HG03378 (cell line): ENCODE data around the gene GPR139.

Source experiments
- ATAC-seq: cut with Tn5 transposase; IDR thresholded peaks from one replicate; pipeline ENCODE4 v1.9.1; 2021; ENCODE audit warnings: mild to moderate bottlenecking, moderate library complexity; ENCODE audit not compliant: unreplicated experiment

Gene GPR139

DNA sequence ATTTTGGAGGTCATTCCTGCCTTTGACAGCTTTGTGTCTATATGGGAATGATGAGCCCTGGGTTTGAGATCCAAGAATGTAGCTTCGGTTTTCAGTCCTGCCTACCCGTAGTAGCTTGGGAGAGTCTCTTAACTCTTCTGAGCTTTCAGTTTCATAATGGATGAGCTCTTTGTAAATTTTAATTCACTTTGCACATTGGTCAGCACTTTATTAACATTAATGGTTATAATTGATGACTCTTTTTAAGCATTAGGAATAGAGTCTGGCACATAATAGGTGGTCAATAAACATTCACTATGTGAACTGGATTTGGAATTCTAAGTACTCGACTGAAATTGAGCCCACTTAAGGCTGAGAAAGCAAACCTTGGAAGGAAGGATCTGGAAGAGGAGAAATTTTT lies 17.3 kb downstream of the GPR139 start:
- no peak for ATAC-seq

DNA sequence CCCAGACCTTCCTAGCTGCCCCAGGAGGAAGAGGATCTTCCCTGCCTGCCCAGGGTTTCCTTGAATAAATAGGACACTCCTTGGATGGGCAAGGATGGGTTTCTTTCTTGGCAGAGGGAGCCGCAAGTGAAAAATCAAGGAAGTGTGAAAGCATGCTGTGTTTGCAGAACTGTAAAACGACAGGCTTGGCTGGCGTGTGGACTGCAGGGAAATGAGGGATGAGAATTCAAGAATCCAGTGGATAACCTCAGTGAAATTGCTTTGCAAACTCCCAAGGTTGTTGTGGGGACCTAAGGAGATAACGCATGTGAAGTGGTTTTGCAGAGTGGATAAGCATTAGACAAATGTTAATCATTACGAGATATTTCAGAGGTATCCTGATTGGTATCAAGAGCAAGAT lies 20.4 kb downstream of the GPR139 start:
- no peak for ATAC-seq

DNA sequence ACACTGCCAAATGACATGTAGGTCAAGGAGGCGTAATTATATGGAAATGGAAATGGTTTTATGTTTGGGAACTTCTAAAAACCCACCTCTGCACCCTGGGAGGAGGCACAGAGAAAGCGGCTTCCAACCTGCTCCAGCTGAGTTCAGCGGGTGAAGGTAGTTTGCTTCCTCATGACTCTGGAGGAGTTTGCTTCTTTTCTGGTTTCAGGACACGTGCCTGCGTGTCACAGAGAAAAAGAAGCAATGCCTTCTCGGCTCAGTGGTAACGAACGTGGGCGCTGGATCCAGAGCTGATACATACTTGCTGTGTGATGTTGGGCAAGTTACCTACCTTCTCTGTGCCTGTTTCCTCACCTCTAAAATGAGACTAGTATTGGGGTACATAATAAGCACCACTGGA lies 22.1 kb downstream of the GPR139 start:
- ATAC-seq, result no peak

DNA sequence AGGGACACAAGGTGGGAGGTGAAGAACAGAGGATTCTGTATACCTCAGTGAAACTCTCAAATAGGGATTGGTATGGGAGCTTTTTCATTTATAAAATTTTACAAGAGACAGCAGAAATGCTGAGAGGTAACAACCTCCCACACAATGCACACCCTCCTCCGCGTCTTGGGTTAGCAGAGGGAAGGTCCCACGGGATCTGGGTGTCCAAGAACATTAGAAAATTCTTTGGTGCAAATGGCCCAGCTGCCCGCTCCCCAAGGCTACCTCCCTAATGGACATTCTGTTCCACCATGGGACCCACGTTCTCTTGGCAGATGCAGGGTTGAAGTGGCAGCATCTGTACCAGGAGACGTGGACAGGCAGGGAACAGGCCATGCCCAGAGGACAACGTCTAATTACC lies 22.5 kb downstream of the GPR139 start:
- no peak for ATAC-seq

DNA sequence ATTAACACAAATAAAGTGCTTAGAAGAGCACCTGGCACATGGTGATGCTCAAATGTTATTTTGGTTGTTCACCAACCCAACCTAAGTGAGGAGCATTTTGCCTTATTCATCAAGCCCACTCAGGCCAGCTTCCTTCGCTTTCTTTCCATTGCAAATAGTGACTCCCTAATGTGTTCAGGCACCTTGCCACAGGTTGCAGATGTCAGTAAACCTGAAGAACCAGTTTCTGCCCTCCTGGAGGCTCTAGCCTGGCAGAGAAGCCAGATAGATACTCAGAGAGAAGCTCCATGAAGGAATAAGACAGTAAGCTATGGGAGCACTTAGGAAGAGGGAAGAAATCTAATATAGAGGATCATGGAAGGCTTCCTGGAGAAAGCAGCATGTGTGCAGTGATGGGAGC lies 23.9 kb downstream of the GPR139 start:
- no peak for ATAC-seq

DNA sequence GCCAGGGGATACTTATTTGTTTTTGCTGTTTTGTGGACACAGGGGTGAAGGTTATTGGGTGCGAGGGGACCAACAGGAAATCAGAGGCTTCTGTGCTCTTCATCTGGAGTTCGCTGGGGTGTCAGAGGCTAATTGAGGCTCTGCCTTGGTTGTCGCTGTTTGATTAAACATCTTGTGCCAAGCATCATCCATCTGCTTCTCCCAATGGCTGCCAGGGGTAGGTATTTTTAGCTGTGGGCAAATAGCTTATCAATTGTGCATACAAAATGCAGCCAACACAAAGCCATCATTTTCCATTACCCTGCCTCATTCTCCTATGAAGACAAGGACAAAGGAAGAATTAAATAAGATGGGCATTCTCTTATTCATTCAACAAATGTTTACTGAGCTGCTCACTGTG lies 27.8 kb downstream of the GPR139 start:
- no peak for ATAC-seq

DNA sequence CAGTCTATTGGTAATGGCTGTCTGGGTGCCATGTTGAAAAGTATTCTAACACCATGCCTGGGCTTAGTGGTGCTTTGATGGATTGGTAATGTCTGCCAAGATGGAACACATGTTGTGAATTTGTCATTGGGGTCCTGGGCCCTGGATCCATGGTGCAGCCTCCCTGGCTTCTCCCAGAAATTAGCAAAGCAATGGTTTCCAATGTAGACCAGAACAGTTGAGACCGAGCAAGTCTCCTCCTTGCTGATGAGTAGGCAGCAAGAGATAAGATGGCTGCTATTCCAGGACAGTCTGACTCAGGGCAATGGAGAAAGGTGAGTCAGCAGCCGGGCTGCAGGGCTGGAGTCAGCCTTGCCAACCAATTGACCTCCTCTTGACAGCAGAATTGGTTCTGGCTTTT lies 30.8 kb downstream of the GPR139 start:
- ATAC-seq, result no peak

DNA sequence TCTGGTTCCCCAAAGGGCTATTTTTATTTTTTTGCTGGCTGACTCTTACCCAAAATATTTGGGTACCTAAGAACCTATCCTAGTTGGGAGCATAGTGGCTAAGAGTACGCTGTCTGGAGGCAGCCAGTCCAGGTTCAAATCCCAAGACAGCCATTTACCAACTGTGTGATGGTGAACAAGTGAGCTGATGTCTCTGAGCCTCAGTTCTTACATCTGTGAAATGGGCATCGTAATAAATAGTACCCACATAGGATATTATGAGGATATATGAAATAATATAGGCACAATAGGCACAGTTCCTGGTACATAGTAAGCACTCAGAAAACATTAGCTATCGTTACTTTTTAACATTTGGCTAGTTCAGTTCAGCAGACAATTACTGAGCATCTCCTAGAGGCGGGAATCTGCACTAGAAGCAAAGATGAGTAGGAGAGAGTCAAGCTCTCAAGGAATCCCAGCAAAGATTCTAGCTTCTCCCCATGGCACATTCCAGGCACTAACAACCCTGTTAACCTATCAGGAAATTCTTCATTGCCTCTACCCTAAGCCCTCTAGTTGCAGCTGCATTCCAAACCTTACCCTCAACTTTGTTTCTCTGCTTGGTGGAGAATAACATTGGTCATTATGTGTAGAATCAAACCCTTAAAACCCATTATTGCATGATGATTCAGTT lies 31.6 kb downstream of the GPR139 start:
- no peak for ATAC-seq

DNA sequence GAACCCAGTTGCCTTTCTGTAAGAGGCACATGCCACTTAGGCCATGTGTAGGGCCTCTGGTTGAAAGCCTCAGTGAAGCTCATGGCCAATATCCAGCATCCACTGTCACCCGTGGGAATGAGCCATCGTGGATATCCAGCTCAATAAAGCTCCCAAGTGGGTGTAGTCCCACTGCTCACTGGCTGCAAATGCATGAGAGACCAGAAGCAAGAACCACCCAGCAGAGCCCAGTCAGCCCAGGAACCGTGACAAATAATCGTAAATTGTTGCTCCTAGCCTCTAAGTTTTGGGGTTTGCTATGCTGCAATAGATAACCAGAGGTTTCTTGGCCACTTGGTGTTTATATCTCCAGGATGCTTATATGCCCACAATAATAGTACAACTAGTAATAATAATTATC lies 33.7 kb downstream of the GPR139 start:
- no peak for ATAC-seq

DNA sequence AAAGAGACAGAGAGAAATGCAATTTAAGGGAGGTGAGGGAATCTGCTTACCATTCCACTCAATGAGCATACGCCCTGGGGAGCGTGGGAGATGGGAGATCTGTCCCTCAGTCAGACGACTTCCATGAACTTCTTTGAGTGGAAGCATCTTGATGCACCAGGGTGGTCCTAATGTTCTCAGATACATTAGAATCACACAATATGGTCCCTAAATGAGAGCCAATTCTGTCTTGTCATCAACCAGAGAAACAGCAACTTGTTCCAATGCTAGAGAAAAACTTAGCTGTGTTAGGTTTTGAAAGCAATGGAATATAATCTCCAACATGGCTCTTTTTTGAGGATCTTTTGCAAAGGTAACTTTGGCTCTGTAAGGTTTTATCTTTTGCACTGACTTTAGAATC lies 44.1 kb downstream of the GPR139 start:
- no peak for ATAC-seq

DNA sequence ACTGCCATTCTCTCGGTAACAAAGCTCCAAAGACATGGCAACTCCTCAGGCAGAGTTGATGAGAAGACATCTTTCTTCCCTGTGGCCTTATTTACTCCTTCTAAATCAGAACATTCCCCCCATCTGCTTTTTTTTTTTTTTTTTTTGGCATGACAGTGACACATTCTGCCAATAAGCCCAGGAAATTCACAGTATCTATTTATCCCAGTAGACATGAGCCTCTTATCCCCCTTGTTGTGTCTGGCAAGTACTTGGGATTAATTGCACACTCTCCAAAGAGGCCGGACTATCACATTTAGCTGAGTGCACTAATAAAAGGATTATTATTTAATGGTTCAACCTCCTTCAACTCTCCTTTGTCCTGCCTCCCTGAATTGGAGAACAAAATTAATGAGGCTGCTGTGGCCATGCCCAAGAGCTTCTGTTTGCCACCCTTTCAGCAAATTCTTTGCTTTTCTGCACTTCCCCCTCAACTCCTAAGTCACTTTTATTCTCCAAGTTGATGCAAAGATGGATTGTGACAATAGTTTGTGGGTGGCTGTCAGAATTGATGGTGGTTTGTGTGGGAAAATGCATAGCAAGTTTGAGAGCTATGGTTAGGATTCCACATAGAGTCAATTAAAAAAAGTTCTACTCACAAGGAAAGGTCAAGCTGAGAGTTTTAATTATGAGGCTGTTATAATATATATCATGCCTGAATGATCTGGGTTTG lies 47.2 kb downstream of the GPR139 start:
- no peak for ATAC-seq

DNA sequence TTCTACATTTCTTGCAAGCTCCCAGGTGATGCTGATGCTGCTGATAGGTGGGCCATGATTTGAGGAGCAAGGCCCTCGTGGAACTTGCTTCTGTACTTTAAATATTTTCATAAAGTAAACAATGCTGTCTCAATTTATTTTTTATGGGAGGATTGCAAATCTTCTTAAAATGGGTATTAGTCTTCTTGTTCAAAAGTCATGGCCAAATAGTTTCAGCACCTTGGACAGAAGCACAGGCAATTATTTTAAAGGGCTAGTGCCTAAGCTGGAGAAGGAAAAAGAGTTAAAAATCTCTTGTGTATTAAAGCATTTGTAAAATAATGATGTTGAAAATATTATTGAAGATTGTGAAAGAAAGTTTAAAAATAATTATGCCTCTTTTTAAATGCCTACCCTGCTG lies 50.5 kb downstream of the GPR139 start:
- ATAC-seq, result no peak

DNA sequence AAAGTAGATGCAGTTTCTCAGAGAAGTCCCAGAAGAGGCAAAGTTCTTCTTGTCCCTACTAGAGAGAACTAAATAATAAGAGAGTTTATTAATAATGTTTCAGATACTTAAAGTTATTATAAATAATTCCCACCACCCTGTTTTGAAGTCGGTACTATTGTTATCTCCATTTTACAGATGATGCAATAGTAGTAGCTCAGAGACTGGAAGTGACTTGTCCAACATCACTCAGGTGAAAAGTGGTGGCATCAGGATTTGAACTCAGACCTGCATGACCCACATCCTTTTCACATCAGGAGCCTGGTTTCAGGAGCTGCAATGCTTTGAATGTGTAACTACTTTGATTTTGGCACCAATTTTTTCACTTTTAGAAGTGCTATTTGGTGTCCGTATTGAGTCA lies 52.7 kb downstream of the GPR139 start:
- no peak for ATAC-seq

DNA sequence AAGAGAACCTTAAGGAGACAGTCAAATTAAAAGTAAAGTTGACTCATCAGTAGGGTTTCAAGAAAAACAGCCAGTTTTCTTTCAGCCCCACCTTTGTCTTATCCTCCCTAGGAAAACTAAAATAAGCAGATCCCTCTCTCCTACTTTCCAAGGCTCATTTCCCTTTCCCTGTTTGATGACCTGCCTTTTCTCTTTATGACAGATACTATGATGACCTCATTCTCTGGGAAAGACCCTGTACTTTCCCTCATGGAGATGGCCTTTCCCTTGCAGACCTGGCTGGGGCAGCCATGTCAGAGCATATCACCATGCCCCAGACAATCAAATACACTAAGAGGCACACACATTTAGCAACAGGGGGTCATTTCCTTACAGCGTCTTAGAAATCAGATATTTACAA lies 53.6 kb downstream of the GPR139 start:
- ATAC-seq, result no peak

DNA sequence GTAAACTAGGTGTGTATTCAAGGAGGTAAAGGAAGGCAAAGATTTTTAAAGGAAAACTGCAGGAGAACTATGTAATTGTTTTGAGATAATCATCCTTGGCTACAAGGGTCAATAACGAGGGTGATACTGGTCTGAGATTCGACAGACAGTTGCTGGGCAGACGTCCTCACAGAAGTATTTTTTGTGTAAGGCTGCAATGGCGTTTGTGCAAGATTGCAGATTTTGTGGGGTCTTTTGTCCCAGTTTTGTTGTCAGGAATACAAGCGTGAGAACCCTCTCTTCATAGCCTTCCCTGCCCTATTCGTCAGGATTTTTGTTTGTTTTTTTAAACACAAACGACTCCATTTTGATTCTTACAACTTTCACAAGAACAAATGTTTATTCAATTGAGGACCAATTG lies 57.5 kb downstream of the GPR139 start:
- no peak for ATAC-seq

DNA sequence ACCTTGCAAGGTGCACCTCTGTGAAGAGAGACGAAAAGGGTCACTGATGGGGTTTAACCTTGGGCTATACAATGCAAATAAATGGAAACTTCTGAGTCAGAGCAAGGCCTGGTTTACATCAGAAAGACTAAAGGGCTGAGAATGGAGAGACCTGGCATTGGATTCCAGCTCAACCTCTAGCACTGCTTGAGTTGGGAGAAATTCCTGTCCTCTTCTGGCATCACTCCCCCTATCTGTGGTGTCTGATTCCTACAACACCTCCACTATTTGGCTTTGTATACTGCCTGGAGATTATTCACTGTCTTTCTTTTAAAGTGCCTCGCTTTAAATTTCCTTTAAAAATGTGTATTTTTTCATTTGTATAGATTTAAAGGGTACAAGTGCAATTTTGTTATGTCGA lies 68.8 kb downstream of the GPR139 start:
- ATAC-seq, result no peak

DNA sequence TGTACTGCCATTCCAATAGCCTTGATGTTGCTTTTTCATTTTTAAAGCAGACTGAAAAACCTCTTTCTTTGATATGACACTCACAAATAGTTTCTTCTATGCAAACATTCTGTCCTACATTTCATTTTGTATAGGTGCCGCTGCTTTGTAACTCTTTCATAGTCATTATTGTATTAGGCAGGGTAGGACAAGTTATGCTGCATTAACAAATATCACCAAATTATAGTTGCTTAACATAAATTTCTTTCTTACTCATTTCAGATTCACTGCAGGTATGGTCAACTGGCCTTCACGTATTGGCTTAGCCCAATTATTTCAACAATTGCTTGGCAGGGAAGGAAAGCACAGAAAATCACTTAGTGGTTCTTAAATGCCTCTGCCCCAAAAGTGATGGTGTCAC lies 70.8 kb downstream of the GPR139 start:
- ATAC-seq, result no peak

DNA sequence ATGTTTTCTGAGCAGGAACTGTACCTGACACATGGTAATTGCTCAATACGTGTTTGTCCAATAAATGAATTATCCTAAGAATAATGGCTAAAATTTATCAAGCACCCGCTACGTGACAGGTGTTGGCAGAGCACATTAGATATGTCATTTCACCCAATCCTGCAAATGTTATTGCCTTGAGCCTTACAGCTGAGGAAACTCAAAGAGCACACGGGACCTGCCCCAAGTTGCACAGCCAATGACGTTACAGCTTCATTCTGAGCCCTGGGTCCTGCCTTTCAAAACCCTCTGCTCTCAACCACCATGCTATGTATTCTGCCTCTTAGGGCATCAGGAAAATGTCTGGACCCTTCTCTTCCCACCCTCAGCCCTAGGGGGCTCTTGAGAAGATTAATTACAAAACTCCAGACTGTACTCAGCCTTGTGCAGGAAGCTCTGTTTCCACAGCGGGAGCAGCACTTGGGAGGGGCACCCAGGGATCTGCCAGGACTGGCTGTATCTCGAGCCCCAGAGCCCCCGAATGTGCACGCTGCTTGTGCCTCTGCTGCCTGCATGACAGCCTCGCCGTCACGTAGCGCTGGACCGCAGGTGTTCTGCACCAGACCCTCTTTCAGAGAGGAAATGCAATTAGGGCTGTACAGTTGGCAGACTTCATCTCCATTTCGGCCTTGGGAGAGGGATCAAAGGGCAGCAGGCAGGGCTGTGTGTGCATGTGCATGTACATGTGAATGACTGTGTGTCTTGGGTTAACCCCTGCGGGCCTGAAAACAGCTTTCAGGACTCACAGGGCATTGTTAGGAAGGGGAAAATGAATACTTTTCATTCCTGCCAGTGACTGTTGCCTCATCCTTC lies 71.6 kb downstream of the GPR139 start:
- ATAC-seq, result no peak

DNA sequence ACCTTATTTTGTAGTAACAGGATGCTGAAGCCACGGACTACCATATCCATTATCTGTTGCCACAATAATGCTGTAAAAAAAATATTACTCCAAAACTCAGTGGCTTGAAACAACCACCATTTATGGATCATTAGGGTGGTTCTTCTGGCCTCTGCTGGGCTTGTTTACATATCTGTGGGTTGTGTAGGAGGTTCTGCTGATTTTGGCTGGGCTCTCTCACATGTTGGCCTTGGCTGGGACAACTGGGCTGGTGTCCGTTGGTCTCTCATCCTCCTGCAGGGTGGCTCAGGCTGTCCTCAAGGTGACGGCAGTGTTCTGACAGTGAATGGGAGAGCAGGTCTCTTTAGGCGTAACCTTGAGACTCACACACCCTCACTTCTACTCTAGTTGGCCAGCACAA lies 76.0 kb downstream of the GPR139 start:
- no peak for ATAC-seq

DNA sequence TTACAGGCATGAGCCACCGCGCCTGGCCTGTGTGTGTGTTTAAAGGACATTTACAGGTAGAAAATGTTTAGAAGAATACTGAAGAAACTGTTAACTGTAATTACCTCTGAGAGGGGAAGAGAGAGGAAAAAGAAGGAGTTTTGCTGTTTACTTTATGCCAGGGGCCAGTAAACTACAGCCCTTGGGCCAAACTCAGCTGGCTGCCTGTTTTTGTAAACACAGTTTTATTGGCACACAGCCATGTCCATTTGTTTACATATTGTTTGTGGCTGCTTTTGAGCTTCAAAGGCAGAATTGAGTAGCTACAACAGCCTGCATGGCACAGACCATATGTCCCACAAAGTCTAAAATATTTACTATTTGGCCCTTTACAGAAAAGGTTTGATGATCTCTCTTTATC lies 76.4 kb downstream of the GPR139 start:
- no peak for ATAC-seq

DNA sequence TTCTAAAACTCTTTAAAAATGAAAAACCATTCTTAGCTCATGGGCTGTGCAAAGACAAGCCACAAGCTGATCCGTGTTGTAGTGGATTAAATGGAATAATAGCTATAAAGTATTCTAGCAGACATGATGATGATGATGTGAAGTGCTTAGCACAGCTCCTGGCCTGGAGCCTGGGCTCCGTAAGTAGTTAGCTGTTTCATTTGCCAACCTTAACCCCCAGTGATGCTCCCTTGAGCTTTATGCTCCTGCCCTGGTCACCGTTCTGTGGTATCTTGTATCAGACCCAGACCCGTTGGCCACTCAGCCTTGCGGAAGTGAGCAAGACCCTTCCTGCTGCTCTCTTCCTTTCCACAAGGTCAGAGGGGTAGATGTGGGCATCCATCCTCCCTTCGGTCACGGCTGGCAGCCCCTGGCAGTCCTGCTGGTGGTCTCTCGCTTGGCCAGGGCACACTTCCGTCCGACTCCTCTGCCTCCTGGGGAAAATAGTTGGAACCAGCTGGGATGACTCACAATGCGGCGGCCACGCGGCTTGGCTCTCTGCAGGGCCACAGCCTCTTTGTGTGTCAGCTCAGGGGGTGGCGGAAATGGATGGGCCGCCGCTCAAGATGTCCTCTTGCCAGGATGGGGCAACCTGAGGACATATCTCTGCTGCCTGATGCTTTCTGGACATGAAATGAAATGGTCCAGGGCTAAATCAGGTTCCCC lies 79.1 kb downstream of the GPR139 start:
- no peak for ATAC-seq
